Vagina (tissue), 2 donors: Measurements from ENCODE around the gene PRND. TPM values are rescaled to one million over a fixed set of nuclear protein-coding genes. Genes with fewer than 3 reads are reported as not detected.
"Not testable (repeated sequence)": the region's sequence is repeated elsewhere in the genome, so short reads cannot be mapped to it uniquely, and the experiment has no call there.

Experiments
- DNase-seq, 2 donors: peaks; one replicate each; pipeline ENCODE4 v3.0.0-alpha.2; 2017; ENCODE audit errors: extremely low spot score in 2 of 2
- H3K27ac ChIP-seq: fragments of 200-600 bp; sonication (generic); one replicate; pipeline ENCODE4 v1.5.1; 2019
- H3K27me3 ChIP-seq: fragments of 200-600 bp; sonication (generic); one replicate; pipeline ENCODE4 v1.5.1; 2019
- H3K36me3 ChIP-seq, 2 donors: fragments of 200-600 bp; sonication (generic); one replicate each; pipeline ENCODE4 v1.5.1; 2017 to 2019
- H3K4me1 ChIP-seq: fragments of 200-600 bp; sonication (generic); one replicate; pipeline ENCODE4 v1.5.1; 2019
- H3K4me3 ChIP-seq, 2 donors: fragments of 200-600 bp; sonication (generic); 1 replicate in 1 of 2; 2 replicates in 1 of 2; pipeline ENCODE4 v1.5.1; 2016 to 2019
- H3K9me3 ChIP-seq: fragments of 200-600 bp; sonication (generic); one replicate; pipeline ENCODE4 v1.5.1; 2019
- POLR2A ChIP-seq, 2 donors: fragments of 450-650 bp; IDR thresholded peaks; one replicate each; pipeline ENCODE4 v1.6.1; 2017; ENCODE audit warnings: antibody characterized with exemption in 2 of 2, mild to moderate bottlenecking in 2 of 2, moderate library complexity in 2 of 2
- POLR2AphosphoS5 ChIP-seq, 2 donors: sonication (generic); formaldehyde crosslinking; IDR thresholded peaks; one replicate each; pipeline ENCODE4 v1.9.0; 2017; ENCODE audit warnings: antibody characterized with exemption in 2 of 2, mild to moderate bottlenecking in 2 of 2, low read depth in 1 of 2; ENCODE audit not compliant: insufficient read depth in 1 of 2
- intact Hi-C: fragments of 100-400 bp; cut with DNase I; formaldehyde crosslinking; loops from one replicate; pipeline ENCODE4 v1.15.1; 2023
- total RNA-seq: library from RNA; depleted of rRNA; stranded (reverse); fragments of >200 nt; gene quantifications from one replicate; pipeline ENCODE4 v1.2.3, GENCODE V29; 2016
- TF ChIP-seq, protein P1 (sequence below), 3 experiments: fragments of 450-650 bp in 2 of 3; fragments of 200-600 bp in 1 of 3; sonication (generic) in 1 of 3; IDR thresholded peaks; one replicate each; pipeline ENCODE4 v1.5.1; 2017 to 2019; ENCODE audit warnings: antibody characterized with exemption in 3 of 3, mild to moderate bottlenecking in 2 of 3, moderate library complexity in 2 of 3

PRND gene
- total RNA-seq, 1 donor from 2014 or later: not detected

DNA sequence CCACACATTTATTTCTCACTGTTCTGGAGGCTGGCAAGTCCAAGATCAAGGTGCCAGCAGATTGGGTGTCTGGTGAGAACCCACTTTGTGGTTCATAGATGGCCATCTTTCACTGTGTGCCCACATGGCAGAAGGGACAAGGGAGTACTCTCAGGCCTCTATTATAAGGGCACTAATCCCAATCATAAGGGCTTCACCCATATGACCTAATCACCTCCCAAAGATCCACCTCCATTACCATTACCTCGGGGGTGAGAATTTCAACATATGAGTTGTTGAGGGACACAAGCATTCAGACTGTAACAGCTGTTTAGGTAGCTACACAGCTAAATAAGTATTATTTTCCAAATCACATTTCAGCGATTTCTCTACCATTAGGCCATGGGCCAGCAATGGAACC lies 2.5 kb upstream of the PRND start:
- Histone ChIP-seq H3K27me3 (no peaks in the 10 kb centered on the region), H3K36me3 (no peaks in the 10 kb centered on the region), H3K4me3 (no peak overlapping the region), H3K9me3 (no peaks in the 10 kb centered on the region), H3K4me1 (peaks cover 9% of the 10 kb centered on the region), H3K27ac (no peak overlapping the region)
- TF ChIP-seq POLR2A (IDR thresholded peaks at IDR 0.05) (no peak), POLR2AphosphoS5 (IDR thresholded peaks at IDR 0.05; ENCODE audit: insufficient read depth in 1 of 2, low read depth in 1 of 2) (no peak)
- TF ChIP-seq, protein P1, sequence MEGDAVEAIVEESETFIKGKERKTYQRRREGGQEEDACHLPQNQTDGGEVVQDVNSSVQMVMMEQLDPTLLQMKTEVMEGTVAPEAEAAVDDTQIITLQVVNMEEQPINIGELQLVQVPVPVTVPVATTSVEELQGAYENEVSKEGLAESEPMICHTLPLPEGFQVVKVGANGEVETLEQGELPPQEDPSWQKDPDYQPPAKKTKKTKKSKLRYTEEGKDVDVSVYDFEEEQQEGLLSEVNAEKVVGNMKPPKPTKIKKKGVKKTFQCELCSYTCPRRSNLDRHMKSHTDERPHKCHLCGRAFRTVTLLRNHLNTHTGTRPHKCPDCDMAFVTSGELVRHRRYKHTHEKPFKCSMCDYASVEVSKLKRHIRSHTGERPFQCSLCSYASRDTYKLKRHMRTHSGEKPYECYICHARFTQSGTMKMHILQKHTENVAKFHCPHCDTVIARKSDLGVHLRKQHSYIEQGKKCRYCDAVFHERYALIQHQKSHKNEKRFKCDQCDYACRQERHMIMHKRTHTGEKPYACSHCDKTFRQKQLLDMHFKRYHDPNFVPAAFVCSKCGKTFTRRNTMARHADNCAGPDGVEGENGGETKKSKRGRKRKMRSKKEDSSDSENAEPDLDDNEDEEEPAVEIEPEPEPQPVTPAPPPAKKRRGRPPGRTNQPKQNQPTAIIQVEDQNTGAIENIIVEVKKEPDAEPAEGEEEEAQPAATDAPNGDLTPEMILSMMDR (IDR thresholded peaks at IDR 0.05): no peak
- DNase-seq: no peak
- intact Hi-C loops: no loop called here

DNA sequence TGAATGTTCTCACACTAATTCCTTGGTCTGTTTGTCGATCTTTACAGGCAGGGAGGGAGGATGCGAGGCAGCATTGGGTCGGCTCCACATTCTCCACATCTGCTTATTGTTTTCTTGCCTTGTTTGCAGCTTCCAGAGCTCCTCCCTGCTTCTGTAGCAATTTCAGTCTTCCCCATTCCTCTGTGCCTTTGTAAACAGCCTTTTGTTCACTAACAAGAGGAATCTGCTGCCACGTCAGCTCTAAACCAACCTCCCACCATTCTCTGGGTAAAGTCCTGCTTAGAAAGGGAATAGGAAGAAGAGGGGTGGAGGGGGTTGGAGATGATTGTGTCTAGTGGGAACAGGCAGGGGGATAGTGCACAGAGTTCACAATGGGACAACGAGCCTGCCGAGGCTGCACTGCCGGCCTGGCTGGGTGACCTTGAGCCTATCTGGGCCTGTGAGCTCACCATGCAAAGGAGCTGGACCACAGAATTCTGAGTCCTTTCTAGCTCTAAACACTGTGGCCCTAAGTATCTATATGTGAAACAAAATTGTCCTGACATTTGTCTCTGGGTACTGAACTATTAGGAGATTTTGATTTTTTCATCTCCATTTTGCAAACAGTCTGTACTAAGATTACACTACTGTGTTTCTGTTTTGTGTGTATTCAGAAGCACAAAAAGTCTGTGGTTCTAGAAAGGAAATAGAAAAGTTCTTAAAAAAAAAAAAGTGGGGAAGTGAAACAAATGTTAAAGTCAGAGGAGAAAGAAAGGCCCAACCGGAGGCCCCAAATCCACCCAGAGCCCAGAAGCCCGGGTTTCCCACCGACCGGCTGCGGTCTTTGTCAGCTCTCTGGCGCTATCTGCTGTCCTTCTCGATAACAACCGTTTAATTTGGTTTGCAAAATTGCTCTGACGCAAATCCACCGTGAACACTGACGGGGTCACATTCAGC lies 1.4 kb upstream of the PRND start:
- intact Hi-C loops: loop anchor here (2.0 kb wide), 1 partner anchor 114 kb away; no protein-coding TSS in a partner anchor
- Histone ChIP-seq H3K4me3 (no peak overlapping the region), H3K36me3 (no peaks in the 10 kb centered on the region), H3K27ac (peak overlapping the region; percentile 74), H3K27me3 (no peaks in the 10 kb centered on the region), H3K9me3 (no peaks in the 10 kb centered on the region), H3K4me1 (peaks cover 9% of the 10 kb centered on the region)
- TF ChIP-seq, protein P1 (IDR thresholded peaks at IDR 0.05): peak; percentile 58 to 85 (median 70)
- TF ChIP-seq POLR2AphosphoS5 (IDR thresholded peaks at IDR 0.05; ENCODE audit: insufficient read depth in 1 of 2, low read depth in 1 of 2): peak in 1 of 2 donors; percentile 18
- no peak for TF ChIP-seq POLR2A (IDR thresholded peaks at IDR 0.05)
- no peak for DNase-seq

- Histone ChIP-seq H3K4me3 (no peak overlapping the region), H3K4me1 (peaks cover 9% of the 10 kb centered on the region), H3K9me3 (no peaks in the 10 kb centered on the region), H3K27ac (peak overlapping the region; percentile 74), H3K36me3 (no peaks in the 10 kb centered on the region), H3K27me3 (no peaks in the 10 kb centered on the region)
- intact Hi-C loops: loop anchor here (2.0 kb wide), 1 partner anchor 114 kb away; no protein-coding TSS in a partner anchor
- DNase-seq: no peak
- TF ChIP-seq POLR2A (IDR thresholded peaks at IDR 0.05) (no peak), POLR2AphosphoS5 (IDR thresholded peaks at IDR 0.05; ENCODE audit: insufficient read depth in 1 of 2, low read depth in 1 of 2) (no peak)
- TF ChIP-seq, protein P1 (IDR thresholded peaks at IDR 0.05): no peak
These were observed 746 bp upstream of the PRND start for GRCh38 chr20:4720977-4721349.

DNA sequence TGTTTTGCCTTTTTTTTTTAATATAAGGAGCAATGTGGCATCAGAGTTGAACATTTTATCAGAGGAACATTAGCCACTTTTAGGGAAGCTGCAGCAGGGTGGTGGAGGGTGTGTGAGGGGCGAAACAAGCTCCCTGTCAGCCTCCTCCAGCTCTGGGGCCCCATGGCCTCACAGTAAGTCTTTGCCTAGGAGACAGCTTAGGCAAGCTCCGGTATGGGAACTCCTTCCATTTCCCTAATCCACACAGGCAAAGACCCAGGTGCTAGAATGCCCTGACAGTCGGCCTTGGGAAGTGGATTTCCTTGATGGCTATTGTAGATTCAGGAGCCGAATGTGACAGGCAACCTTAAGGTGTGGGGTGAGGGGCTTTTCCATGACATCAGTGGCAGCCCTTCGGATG lies 862 bp downstream of the PRND start:
- intact Hi-C loops: no loop called here
- no peak for DNase-seq
- no peaks in the 10 kb centered on the region for H3K27me3 ChIP-seq
- H3K9me3 ChIP-seq: no peaks in the 10 kb centered on the region
- H3K4me1 ChIP-seq: peaks cover 20% of the 10 kb centered on the region
- no peak overlapping the region for H3K4me3 ChIP-seq
- TF ChIP-seq, protein P1 (IDR thresholded peaks at IDR 0.05): no peak
- TF ChIP-seq POLR2AphosphoS5 (IDR thresholded peaks at IDR 0.05; ENCODE audit: insufficient read depth in 1 of 2, low read depth in 1 of 2): no peak
- no peak for TF ChIP-seq POLR2A (IDR thresholded peaks at IDR 0.05)
- H3K27ac ChIP-seq: no peak overlapping the region
- H3K36me3 ChIP-seq: no peaks in the 10 kb centered on the region

DNA sequence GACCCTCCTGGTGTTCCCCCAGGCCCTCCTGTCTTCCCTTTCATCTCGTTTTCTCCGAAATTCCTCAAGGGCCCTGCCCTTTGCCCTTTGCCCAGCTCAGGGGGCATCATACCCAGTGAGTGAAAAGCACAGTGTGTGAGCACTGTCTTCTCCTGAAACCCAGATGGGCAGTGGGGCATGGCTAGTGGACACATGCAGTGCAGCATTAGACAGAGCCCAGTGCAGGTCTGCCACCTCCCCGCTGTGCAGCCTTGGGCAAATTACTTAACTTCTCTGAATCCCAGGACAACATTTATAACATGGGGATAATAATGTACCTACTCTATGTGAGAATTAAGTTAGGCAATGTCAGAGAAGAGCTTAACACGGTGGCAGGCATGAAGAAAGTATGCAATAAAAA lies 1.3 kb downstream of the PRND start:
- intact Hi-C loops: no loop called here
- TF ChIP-seq POLR2A (IDR thresholded peaks at IDR 0.05) (no peak), POLR2AphosphoS5 (IDR thresholded peaks at IDR 0.05; ENCODE audit: insufficient read depth in 1 of 2, low read depth in 1 of 2) (no peak)
- TF ChIP-seq, protein P1 (IDR thresholded peaks at IDR 0.05): no peak

GRCh38 chr20:4723553-4723952 lies 1.8 kb downstream of the PRND start:
- intact Hi-C loops, H3K36me3 ChIP-seq, DNase-seq, H3K27ac ChIP-seq, H3K27me3 ChIP-seq, H3K9me3 ChIP-seq, H3K4me3 ChIP-seq: not testable (repeated sequence)
- H3K4me1 ChIP-seq: peaks cover 25% of the 10 kb centered on the region

More for the DNA sequence above, 1.3 kb downstream of the PRND start:
- peaks cover 24% of the 10 kb centered on the region for H3K4me1 ChIP-seq
- no peak overlapping the region for H3K27ac ChIP-seq
- no peaks in the 10 kb centered on the region for H3K36me3 ChIP-seq
- no peaks in the 10 kb centered on the region for H3K27me3 ChIP-seq
- no peak overlapping the region for H3K4me3 ChIP-seq
- H3K9me3 ChIP-seq: no peaks in the 10 kb centered on the region
- no peak for DNase-seq
